ENCODE results near the gene LCOR.

DNA sequence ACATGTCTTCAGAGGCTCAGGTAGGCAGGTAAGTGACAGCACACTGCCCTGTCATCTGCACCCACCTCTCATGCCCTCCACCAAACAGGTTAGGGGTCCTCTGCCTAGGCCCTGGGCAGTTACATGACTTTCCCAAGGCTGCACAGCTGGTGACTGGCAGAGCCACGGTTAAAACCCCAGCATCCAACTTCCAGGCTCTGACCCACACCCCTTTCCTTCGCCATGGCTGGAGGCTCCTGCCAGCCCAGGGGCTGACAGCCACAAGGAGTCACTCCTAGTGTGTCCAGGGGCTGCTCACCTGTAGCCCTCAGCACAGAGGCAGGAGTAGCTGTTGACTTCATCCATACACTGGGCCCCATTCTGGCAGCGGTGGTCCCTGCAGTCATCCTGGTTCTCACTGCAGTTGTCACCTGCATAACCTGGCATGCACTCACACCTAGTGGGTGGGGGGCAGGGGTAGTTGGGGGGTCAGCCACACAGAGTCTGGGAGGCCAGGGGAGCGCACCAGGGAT, 178.7 kb downstream of the LCOR start:
- TF ChIP-seq, protein P1, sequence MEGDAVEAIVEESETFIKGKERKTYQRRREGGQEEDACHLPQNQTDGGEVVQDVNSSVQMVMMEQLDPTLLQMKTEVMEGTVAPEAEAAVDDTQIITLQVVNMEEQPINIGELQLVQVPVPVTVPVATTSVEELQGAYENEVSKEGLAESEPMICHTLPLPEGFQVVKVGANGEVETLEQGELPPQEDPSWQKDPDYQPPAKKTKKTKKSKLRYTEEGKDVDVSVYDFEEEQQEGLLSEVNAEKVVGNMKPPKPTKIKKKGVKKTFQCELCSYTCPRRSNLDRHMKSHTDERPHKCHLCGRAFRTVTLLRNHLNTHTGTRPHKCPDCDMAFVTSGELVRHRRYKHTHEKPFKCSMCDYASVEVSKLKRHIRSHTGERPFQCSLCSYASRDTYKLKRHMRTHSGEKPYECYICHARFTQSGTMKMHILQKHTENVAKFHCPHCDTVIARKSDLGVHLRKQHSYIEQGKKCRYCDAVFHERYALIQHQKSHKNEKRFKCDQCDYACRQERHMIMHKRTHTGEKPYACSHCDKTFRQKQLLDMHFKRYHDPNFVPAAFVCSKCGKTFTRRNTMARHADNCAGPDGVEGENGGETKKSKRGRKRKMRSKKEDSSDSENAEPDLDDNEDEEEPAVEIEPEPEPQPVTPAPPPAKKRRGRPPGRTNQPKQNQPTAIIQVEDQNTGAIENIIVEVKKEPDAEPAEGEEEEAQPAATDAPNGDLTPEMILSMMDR (IDR thresholded peaks at IDR 0.05) = no peak
- TF ChIP-seq POLR2A (IDR thresholded peaks at IDR 0.05) = no peak
